CD14-positive monocyte (primary cell): ENCODE data around the gene CATSPERZ. TPM values are rescaled to one million over a fixed set of nuclear protein-coding genes. Genes with fewer than 3 reads are reported as not detected.

Source experiments
- DNase-seq, 3 donors: peaks; one replicate each; pipeline ENCODE4 v3.0.0-alpha.2; 2011 to 2022
- H2AFZ ChIP-seq: 2 replicates; pipeline ENCODE4 v1.6.0; 2012; ENCODE audit warnings: mild to moderate bottlenecking, low read depth, low read length, inconsistent platforms; ENCODE audit not compliant: insufficient read depth, poor library complexity, severe bottlenecking
- H3K27ac ChIP-seq, 2 donors: 1 replicate in 1 of 2; 2 replicates in 1 of 2; pipeline ENCODE4 v1.5.1; 2012 to 2013; ENCODE audit warnings: low read length in 2 of 2, control low read depth in 1 of 2, inconsistent platforms in 1 of 2, low read depth in 1 of 2, mild to moderate bottlenecking in 1 of 2
- H3K27me3 ChIP-seq, 2 donors: one replicate each; pipeline versions ENCODE4 v1.6.0 to v1.6.1; 2011 to 2013; ENCODE audit warnings: low read length in 2 of 2; ENCODE audit not compliant: control insufficient read depth in 2 of 2, insufficient read depth in 2 of 2
- H3K36me3 ChIP-seq, 2 donors: replicated peaks in 1 of 2; 1 replicate in 1 of 2; 2 replicates in 1 of 2; pipeline versions ENCODE4 v1.5.1 to v1.6.1; 2012 to 2013; ENCODE audit warnings: low read length in 2 of 2, control low read depth in 1 of 2, inconsistent platforms in 1 of 2, mild to moderate bottlenecking in 1 of 2; ENCODE audit not compliant: insufficient read depth in 2 of 2, control insufficient read depth in 1 of 2
- H3K4me1 ChIP-seq, 2 donors: 1 replicate in 1 of 2; 2 replicates in 1 of 2; pipeline versions ENCODE4 v1.5.1 to v1.6.1; 2012 to 2013; ENCODE audit warnings: low read length in 2 of 2, control low read depth in 1 of 2, inconsistent platforms in 1 of 2, mild to moderate bottlenecking in 1 of 2, moderate library complexity in 1 of 2; ENCODE audit not compliant: insufficient read depth in 2 of 2, control insufficient read depth in 1 of 2
- H3K4me2 ChIP-seq: replicated peaks from 2 replicates; pipeline ENCODE3; 2012; ENCODE audit warnings: low read length, moderate library complexity, mild to moderate bottlenecking; ENCODE audit not compliant: poor library complexity, severe bottlenecking; ENCODE audit errors: extremely low read depth
- H3K4me3 ChIP-seq, 3 experiments: fragments of 200-600 bp in 1 of 3; sonication (generic) in 1 of 3; replicated peaks in 1 of 3; 1 replicate in 2 of 3; 2 replicates in 1 of 3; pipeline ENCODE4 v1.5.1; 2011 to 2013; ENCODE audit warnings: low read length in 3 of 3, mild to moderate bottlenecking in 3 of 3, control low read depth in 2 of 3, low read depth in 2 of 3, inconsistent platforms in 1 of 3, moderate library complexity in 1 of 3
- H3K79me2 ChIP-seq: 2 replicates; pipeline ENCODE4 v1.6.0; 2012; ENCODE audit warnings: mild to moderate bottlenecking, control low read depth, inconsistent platforms, low read length, moderate library complexity; ENCODE audit not compliant: insufficient read depth
- H3K9ac ChIP-seq: 2 replicates; pipeline ENCODE4 v1.6.0; 2017; ENCODE audit warnings: low read length, mild to moderate bottlenecking; ENCODE audit not compliant: insufficient read depth, poor library complexity, severe bottlenecking
- H3K9me3 ChIP-seq, 2 donors: replicated peaks in 1 of 2; 1 replicate in 1 of 2; 2 replicates in 1 of 2; pipeline versions ENCODE4 v1.5.1 to v1.6.1; 2012 to 2013; ENCODE audit warnings: low read length in 2 of 2, control low read depth in 1 of 2; ENCODE audit not compliant: control insufficient read depth in 1 of 2, insufficient read depth in 1 of 2
- H4K20me1 ChIP-seq: 2 replicates; pipeline ENCODE4 v1.6.0; 2012; ENCODE audit warnings: mild to moderate bottlenecking, low read length, control low read depth, moderate library complexity; ENCODE audit not compliant: insufficient read depth
- H3K27ac Mint-ChIP-seq, 7 donors: one replicate each; pipeline ENCODE4 v1.8.0; 2020; ENCODE audit warnings: mild to moderate bottlenecking in 7 of 7, mixed read lengths in 7 of 7, moderate library complexity in 6 of 7, inconsistent platforms in 2 of 7
- H3K27me3 Mint-ChIP-seq, 3 donors: one replicate each; pipeline ENCODE4 v1.8.0; 2021 to 2022; ENCODE audit warnings: low read depth in 3 of 3, mild to moderate bottlenecking in 3 of 3, mixed read lengths in 3 of 3, moderate library complexity in 3 of 3, inconsistent platforms in 1 of 3
- H3K36me3 Mint-ChIP-seq, 2 donors: one replicate each; pipeline ENCODE4 v1.8.0; 2020; ENCODE audit warnings: mixed read lengths in 2 of 2, inconsistent platforms in 1 of 2, mild to moderate bottlenecking in 1 of 2
- H3K4me1 Mint-ChIP-seq: one replicate; pipeline ENCODE4 v1.8.0; 2020; ENCODE audit warnings: mild to moderate bottlenecking, mixed read lengths
- H3K4me3 Mint-ChIP-seq, 2 donors: one replicate each; pipeline ENCODE4 v1.8.0; 2020; ENCODE audit warnings: mild to moderate bottlenecking in 2 of 2, mixed read lengths in 2 of 2, moderate library complexity in 1 of 2
- H3K9me3 Mint-ChIP-seq, 7 donors: one replicate each; pipeline ENCODE4 v1.8.0; 2020 to 2022; ENCODE audit warnings: mixed read lengths in 7 of 7, mild to moderate bottlenecking in 6 of 7, moderate library complexity in 6 of 7, inconsistent platforms in 2 of 7
- CTCF ChIP-seq: fragments of 200-600 bp; IDR thresholded peaks from one replicate; pipeline ENCODE4 v1.8.0; 2022; ENCODE audit warnings: antibody characterized with exemption, mild to moderate bottlenecking
- WGBS: methylation state at CpG from one replicate; pipeline ENCODE4 v1.1.5; 2013; ENCODE audit warnings: missing lambda C conversion rate; ENCODE audit not compliant: insufficient coverage; 5-methylcytosine and 5-hydroxymethylcytosine counted together
- intact Hi-C, 2 donors: fragments of 100-400 bp; cut with micrococcal nuclease; formaldehyde crosslinking; loops; one replicate each; pipeline versions ENCODE4 v1.15.0 to v1.15.1; 2023
- polyA plus RNA-seq, 3 donors: library from polyadenylated mRNA; depleted of rRNA in 1 of 3; unstranded in 2 of 3; stranded (reverse) in 1 of 3; fragments of 300-500 nt in 2 of 3; fragments of >200 nt in 1 of 3; fragmentation: Illumina TruSeq in 2 of 3; gene quantifications; 1 replicate in 2 of 3; 2 replicates in 1 of 3; pipeline ENCODE4 v1.2.3, GENCODE V29; 2012 to 2021

Gene CATSPERZ
- polyA plus RNA-seq, 3 donors: not detected

GRCh38 chr11:64267207-64267945 lies 32.8 kb upstream of the CATSPERZ start:
- Histone ChIP-seq H3K79me2 (peaks cover 8% of the 10 kb centered on the region), H2AFZ (peak overlapping the region; percentile 36), H4K20me1 (no peaks in the 10 kb centered on the region), H3K27ac (peak overlapping the region; percentile 84 to 97), H3K4me2 (peak overlapping the region; percentile 89), H3K4me1 (peaks cover 29 to 34% of the 10 kb centered on the region in 2 donors), H3K9me3 (no peaks in the 10 kb centered on the region), H3K27me3 (no peaks in the 10 kb centered on the region), H3K9ac (no peak overlapping the region), H3K4me3 (peak overlapping the region in 1 of 3 experiments; percentile 95), H3K36me3 (peaks cover 42% of the 10 kb centered on the region in 2 donors)
- Mint-ChIP-seq H3K4me1 (peaks cover 29% of the 10 kb centered on the region), H3K9me3 (no peaks in the 10 kb centered on the region), H3K27ac (peak overlapping the region; percentile 96 to 99 (median 98)), H3K36me3 (peaks cover 32 to 43% of the 10 kb centered on the region in 2 donors), H3K27me3 (no peaks in the 10 kb centered on the region), H3K4me3 (peak overlapping the region in 1 of 2 donors; percentile 98)
- WGBS: 96% methylated on average over 11 of the region's 27 CpGs
- intact Hi-C loops: loop anchor here in 1 of 2 donors (5.0 kb wide), 1 partner anchor 35 kb away; the partner anchor contains the start of gene CATSPERZ
- TF ChIP-seq CTCF: no peak
- DNase-seq: no peak

GRCh38 chr11:64268025-64268892 lies 31.9 kb upstream of the CATSPERZ start:
- H3K27ac Mint-ChIP-seq: peak overlapping the region; percentile 96 to 99 (median 98)
- peaks cover 24 to 35% of the 10 kb centered on the region in 2 donors for H3K36me3 Mint-ChIP-seq
- H2AFZ ChIP-seq: peak overlapping the region; percentile 85
- WGBS: 18% methylated on average over 20 of the region's 23 CpGs
- H3K9ac ChIP-seq: peak overlapping the region; percentile 94
- H3K27me3 Mint-ChIP-seq: no peaks in the 10 kb centered on the region
- H3K27me3 ChIP-seq: no peaks in the 10 kb centered on the region
- peak overlapping the region; percentile 94 to 98 for H3K4me3 Mint-ChIP-seq
- peaks cover 8% of the 10 kb centered on the region for H3K79me2 ChIP-seq
- H3K36me3 ChIP-seq: peaks cover 33 to 34% of the 10 kb centered on the region in 2 donors
- no peaks in the 10 kb centered on the region for H3K9me3 ChIP-seq
- peaks cover 29% of the 10 kb centered on the region for H3K4me1 Mint-ChIP-seq
- H3K27ac ChIP-seq: peak overlapping the region; percentile 84 to 97
- peak in 2 of 3 donors; percentile 38 to 49 for DNase-seq
- peak overlapping the region; percentile 89 for H3K4me2 ChIP-seq
- intact Hi-C loops: loop anchor here (2.0 to 5.0 kb wide), 2 partner anchors 15 to 34 kb away; partner anchors contain the start of gene CATSPERZ (in 1 of the 2)
- peaks cover 29 to 34% of the 10 kb centered on the region in 2 donors for H3K4me1 ChIP-seq
- H3K4me3 ChIP-seq: peak overlapping the region; percentile 61 to 95 (median 67)
- H4K20me1 ChIP-seq: no peaks in the 10 kb centered on the region
- no peaks in the 10 kb centered on the region for H3K9me3 Mint-ChIP-seq
- TF ChIP-seq CTCF: no peak
